ENCODE results near the gene TDRD1. TPM values are rescaled to one million over a fixed set of nuclear protein-coding genes. Genes with fewer than 3 reads are reported as not detected.

The TDRD1 gene
- total RNA-seq, 2 donors from 2014 or later: 0.78 to 0.99 TPM

DNA sequence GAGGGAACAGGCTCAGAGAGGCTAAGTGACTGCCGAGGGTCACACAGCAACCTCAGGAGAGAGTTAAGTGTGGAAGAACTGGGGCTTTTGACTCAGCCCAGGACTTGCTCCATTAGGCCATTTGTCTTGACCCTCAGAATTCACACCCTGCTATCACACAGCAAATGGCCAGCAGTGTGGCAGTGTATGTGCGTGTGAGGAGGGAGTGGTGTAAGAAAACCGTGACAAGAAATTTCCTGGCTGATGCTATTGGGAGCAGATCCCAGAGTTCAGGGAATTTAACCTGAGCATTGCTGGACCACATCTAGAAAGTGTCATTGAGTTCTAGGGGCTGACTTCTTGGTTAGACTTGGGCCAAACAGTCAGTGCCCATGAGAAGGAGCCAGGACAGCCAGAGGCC lies 78.3 kb downstream of the TDRD1 start:
- no peak for DNase-seq
- TF ChIP-seq, protein P1, sequence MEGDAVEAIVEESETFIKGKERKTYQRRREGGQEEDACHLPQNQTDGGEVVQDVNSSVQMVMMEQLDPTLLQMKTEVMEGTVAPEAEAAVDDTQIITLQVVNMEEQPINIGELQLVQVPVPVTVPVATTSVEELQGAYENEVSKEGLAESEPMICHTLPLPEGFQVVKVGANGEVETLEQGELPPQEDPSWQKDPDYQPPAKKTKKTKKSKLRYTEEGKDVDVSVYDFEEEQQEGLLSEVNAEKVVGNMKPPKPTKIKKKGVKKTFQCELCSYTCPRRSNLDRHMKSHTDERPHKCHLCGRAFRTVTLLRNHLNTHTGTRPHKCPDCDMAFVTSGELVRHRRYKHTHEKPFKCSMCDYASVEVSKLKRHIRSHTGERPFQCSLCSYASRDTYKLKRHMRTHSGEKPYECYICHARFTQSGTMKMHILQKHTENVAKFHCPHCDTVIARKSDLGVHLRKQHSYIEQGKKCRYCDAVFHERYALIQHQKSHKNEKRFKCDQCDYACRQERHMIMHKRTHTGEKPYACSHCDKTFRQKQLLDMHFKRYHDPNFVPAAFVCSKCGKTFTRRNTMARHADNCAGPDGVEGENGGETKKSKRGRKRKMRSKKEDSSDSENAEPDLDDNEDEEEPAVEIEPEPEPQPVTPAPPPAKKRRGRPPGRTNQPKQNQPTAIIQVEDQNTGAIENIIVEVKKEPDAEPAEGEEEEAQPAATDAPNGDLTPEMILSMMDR (IDR thresholded peaks at IDR 0.05): no peak
- no peak for TF ChIP-seq POLR2A (IDR thresholded peaks at IDR 0.05)
- intact Hi-C loops (cut with DNase I): no loop called here
- 33 to 62% methylated on average over 2 to 3 of the region's 3 CpGs for WGBS, 2 donors
- H3K36me3 ChIP-seq (replicated peaks in 1 of 2; ENCODE audit: insufficient read depth in 1 of 2, low read depth in 2 of 2): no peaks in the 10 kb centered on the region
- no peak overlapping the region for H3K27ac ChIP-seq
- no peaks in the 10 kb centered on the region for H3K27me3 ChIP-seq
- no peak overlapping the region for H3K4me3 ChIP-seq
- no peaks in the 10 kb centered on the region for H3K4me1 ChIP-seq
- H3K9me3 ChIP-seq: no peaks in the 10 kb centered on the region
- no peak for ATAC-seq

DNA sequence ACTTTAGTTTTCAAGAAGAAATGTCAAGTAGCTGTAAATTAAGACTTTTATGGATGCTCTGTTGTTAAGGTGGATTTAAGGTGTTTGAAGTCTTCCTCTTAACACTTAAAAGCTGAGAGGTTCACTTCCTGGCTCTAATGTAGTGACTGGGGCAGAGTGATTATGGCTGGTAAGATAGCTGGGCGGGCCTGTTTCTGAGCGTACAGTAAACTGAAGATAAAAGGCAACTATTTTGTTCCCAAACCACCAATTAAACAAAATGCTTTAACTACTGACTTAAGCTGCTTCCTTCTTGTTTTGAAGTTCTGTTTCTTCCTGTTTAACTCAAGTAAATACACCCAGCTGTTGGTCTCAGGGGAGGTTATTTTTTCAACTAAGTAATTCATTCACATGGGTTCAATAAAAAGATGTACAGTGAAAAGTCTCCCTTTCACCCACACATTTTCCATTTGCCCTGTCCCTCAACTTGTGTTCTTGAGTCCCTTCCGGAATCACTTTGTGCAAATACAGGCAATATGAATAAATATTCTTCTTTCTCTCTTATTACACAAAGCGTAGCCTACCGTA lies 79.2 kb downstream of the TDRD1 start:
- intact Hi-C loops (cut with DNase I): no loop called here
- Histone ChIP-seq H3K4me1 (no peaks in the 10 kb centered on the region), H3K27me3 (no peaks in the 10 kb centered on the region), H3K36me3 (replicated peaks in 1 of 2; ENCODE audit: insufficient read depth in 1 of 2, low read depth in 2 of 2) (no peaks in the 10 kb centered on the region), H3K4me3 (no peak overlapping the region), H3K27ac (peak overlapping the region in 1 of 4 donors; percentile 3), H3K9me3 (no peaks in the 10 kb centered on the region)
- DNase-seq (no peak), ATAC-seq (no peak)
- WGBS, 2 donors: 57 to 68% methylated on average over 5 of the region's 5 CpGs
- TF ChIP-seq POLR2A (IDR thresholded peaks at IDR 0.05): no peak
- TF ChIP-seq, protein P1 (IDR thresholded peaks at IDR 0.05): no peak

DNA sequence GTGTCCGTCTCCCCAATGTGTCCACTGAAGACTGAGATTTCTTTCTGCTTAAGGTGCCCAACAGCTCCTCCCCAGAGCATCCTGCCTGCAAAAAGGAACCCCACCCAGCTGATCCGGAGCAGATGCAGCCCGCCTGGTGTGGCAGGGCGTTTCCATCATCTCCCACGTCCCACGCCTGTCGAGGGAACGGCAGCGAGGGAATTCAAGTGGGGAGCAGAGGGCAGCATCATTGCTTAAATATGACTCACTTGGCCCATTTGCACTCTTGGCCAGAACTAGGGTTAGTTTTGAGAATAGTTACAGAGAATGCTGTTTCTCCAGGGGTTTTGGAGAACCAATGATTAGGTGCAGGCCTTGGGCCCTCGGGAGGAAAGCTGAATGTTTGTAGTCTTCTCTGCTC lies 80.7 kb downstream of the TDRD1 start:
- DNase-seq (no peak), ATAC-seq (no peak)
- TF ChIP-seq POLR2A (IDR thresholded peaks at IDR 0.05): no peak
- TF ChIP-seq, protein P1 (IDR thresholded peaks at IDR 0.05): no peak
- no peaks in the 10 kb centered on the region for H3K27me3 ChIP-seq
- H3K4me1 ChIP-seq: peaks cover 3% of the 10 kb centered on the region
- WGBS, 2 donors: 90 to 92% methylated on average over 10 of the region's 10 CpGs
- intact Hi-C loops (cut with DNase I): no loop called here
- H3K27ac ChIP-seq: no peak overlapping the region
- no peak overlapping the region for H3K4me3 ChIP-seq
- no peaks in the 10 kb centered on the region for H3K9me3 ChIP-seq
- no peaks in the 10 kb centered on the region for H3K36me3 ChIP-seq (replicated peaks in 1 of 2; ENCODE audit: insufficient read depth in 1 of 2, low read depth in 2 of 2)

DNA sequence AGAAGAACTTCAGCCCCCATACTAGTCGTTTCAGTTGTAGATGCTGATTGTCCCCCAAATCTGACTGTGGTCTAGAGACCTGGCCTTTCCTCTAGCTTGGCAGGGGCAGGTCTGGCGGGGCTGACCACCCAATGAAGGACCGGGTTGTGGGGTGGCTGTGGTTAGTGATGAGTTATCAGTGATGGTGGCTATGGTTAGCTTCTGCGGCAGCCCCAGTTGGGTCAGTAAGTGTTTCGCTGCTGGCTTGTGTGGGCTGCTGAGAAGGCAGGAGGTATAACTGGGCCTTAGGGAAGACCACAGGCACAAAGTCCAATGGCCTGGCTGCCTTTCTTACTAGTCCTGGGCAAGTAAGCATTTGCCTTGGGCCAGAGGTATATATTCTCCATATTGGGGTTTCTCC lies 81.2 kb downstream of the TDRD1 start:
- TF ChIP-seq, protein P1 (IDR thresholded peaks at IDR 0.05): no peak
- no peak for TF ChIP-seq POLR2A (IDR thresholded peaks at IDR 0.05)
- H3K9me3 ChIP-seq: no peaks in the 10 kb centered on the region
- 91 to 93% methylated on average over 5 of the region's 5 CpGs for WGBS, 2 donors
- H3K4me1 ChIP-seq: peaks cover 9% of the 10 kb centered on the region
- H3K27me3 ChIP-seq: no peaks in the 10 kb centered on the region
- no peak overlapping the region for H3K4me3 ChIP-seq
- H3K27ac ChIP-seq: no peak overlapping the region
- DNase-seq (no peak), ATAC-seq (no peak)
- intact Hi-C loops (cut with DNase I): no loop called here
- H3K36me3 ChIP-seq (replicated peaks in 1 of 2; ENCODE audit: insufficient read depth in 1 of 2, low read depth in 2 of 2): no peaks in the 10 kb centered on the region

DNA sequence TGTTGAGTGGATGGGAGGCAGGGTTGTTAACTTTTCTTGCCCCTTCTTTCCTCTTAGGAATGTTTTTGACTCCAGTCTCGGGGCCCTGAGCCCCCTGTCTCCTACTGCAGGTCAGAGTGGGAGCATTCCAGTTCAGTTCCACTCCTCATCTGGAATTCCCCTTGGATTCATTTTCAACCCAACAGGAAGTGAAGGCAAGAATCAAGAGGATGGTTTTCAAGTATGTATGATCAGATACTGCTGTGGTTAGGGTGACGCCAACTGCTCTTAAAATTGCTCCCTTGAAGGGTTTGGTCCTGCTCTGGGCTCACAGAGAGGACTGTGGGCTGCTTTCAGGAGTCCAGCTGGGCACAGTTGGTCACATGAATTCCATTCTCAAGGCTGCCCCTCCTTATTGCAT lies 81.9 kb downstream of the TDRD1 start:
- no peak for DNase-seq
- 84 to 88% methylated on average over 2 of the region's 2 CpGs for WGBS, 2 donors
- no peak for ATAC-seq
- TF ChIP-seq, protein P1 (IDR thresholded peaks at IDR 0.05): no peak
- peak in 1 of 3 donors; percentile 16 for TF ChIP-seq POLR2A (IDR thresholded peaks at IDR 0.05)
- intact Hi-C loops (cut with DNase I): no loop called here
- Histone ChIP-seq H3K4me1 (peaks cover 16% of the 10 kb centered on the region), H3K4me3 (no peak overlapping the region), H3K36me3 (replicated peaks in 1 of 2; ENCODE audit: insufficient read depth in 1 of 2, low read depth in 2 of 2) (no peaks in the 10 kb centered on the region), H3K9me3 (no peaks in the 10 kb centered on the region), H3K27ac (no peak overlapping the region), H3K27me3 (no peaks in the 10 kb centered on the region)

Measured in body of pancreas (tissue), 4 donors.